Nephron progenitor cell (in vitro differentiated cells): Measurements from ENCODE around the gene FAIM2.

Experiments used
- DNase-seq: peaks from one replicate; pipeline ENCODE4 v3.0.0; 2021
- H3K27ac Mint-ChIP-seq: 2 replicates; pipeline ENCODE4 v1.8.0; 2021; ENCODE audit warnings: mild to moderate bottlenecking, moderate library complexity, mixed read lengths
- H3K27me3 Mint-ChIP-seq: 2 replicates; pipeline ENCODE4 v1.8.0; 2021; ENCODE audit warnings: mild to moderate bottlenecking, low read depth, mixed read lengths; ENCODE audit not compliant: poor library complexity
- H3K36me3 Mint-ChIP-seq: 2 replicates; pipeline ENCODE4 v1.8.0; 2021; ENCODE audit warnings: low read depth, mixed read lengths
- H3K4me1 Mint-ChIP-seq: 2 replicates; pipeline ENCODE4 v1.8.0; 2021; ENCODE audit warnings: mixed read lengths
- H3K4me3 Mint-ChIP-seq: 2 replicates; pipeline ENCODE4 v1.8.0; 2021; ENCODE audit warnings: mild to moderate bottlenecking, moderate library complexity, mixed read lengths
- H3K9me3 Mint-ChIP-seq: 2 replicates; pipeline ENCODE4 v1.8.0; 2021; ENCODE audit warnings: mild to moderate bottlenecking, moderate library complexity, mixed read lengths
- CTCF ChIP-seq: fragments of 200-600 bp; sonication (generic); IDR thresholded peaks from 2 replicates; pipeline ENCODE4 v1.5.0; 2021; ENCODE audit warnings: antibody characterized with exemption

FAIM2 gene

GRCh38 chr12:49871263-49871561, 32.5 kb downstream of the FAIM2 start:
- DNase-seq = no peak
- no peak for TF ChIP-seq CTCF
- no peak overlapping the region for H3K27ac Mint-ChIP-seq

GRCh38 chr12:49870501-49871262, 33.0 kb downstream of the FAIM2 start:
- no peak overlapping the region for H3K4me3 Mint-ChIP-seq
- H3K36me3 Mint-ChIP-seq = no peaks in the 10 kb centered on the region
- TF ChIP-seq CTCF = no peak
- no peak overlapping the region for H3K27ac Mint-ChIP-seq
- peaks cover 53% of the 10 kb centered on the region for H3K4me1 Mint-ChIP-seq
- peaks cover 11% of the 10 kb centered on the region for H3K27me3 Mint-ChIP-seq
- DNase-seq = no peak
- H3K9me3 Mint-ChIP-seq = no peaks in the 10 kb centered on the region

More at GRCh38 chr12:49871263-49871561, 32.5 kb downstream of the FAIM2 start:
- H3K36me3 Mint-ChIP-seq = no peaks in the 10 kb centered on the region
- peaks cover 8% of the 10 kb centered on the region for H3K27me3 Mint-ChIP-seq
- no peaks in the 10 kb centered on the region for H3K9me3 Mint-ChIP-seq
- peaks cover 53% of the 10 kb centered on the region for H3K4me1 Mint-ChIP-seq
- H3K4me3 Mint-ChIP-seq = no peak overlapping the region

DNA sequence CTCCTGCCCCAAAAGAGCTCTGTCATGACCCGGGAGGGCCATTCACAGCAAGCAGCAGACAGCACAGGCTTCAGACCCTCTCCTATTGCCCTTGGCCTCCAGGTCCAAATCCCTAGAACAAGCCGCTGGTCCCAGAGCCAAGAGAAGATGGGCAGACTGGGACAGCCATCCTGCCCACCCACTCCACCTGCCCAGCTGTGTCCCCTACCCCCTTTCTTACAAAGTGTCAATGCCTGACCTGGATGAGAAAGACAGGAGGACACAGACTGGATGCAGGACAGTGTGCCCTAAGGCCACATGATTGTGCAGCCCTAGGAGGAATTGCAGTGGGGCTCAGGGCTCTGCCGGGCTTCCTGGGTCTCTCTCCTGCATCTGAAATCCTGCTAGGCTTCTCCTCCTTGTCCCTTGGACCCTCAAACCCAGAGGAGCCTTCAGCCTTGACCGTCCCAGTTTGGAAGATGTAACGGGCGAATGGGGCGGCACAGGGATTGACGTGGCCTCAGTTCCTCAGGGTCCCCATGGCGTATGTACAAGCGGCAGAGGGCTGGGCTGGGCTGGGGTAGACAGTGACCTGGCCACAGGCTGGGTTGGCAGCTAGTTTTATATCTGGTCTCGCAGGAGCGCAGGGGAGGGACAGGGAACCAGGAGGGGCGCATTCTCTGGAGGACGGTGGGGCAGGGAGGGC, 33.7 kb downstream of the FAIM2 start:
- no peak for DNase-seq
- no peak overlapping the region for H3K27ac Mint-ChIP-seq
- H3K36me3 Mint-ChIP-seq = no peaks in the 10 kb centered on the region
- peaks cover 12% of the 10 kb centered on the region for H3K27me3 Mint-ChIP-seq
- peaks cover 54% of the 10 kb centered on the region for H3K4me1 Mint-ChIP-seq
- no peaks in the 10 kb centered on the region for H3K9me3 Mint-ChIP-seq
- no peak overlapping the region for H3K4me3 Mint-ChIP-seq
- no peak for TF ChIP-seq CTCF

DNA sequence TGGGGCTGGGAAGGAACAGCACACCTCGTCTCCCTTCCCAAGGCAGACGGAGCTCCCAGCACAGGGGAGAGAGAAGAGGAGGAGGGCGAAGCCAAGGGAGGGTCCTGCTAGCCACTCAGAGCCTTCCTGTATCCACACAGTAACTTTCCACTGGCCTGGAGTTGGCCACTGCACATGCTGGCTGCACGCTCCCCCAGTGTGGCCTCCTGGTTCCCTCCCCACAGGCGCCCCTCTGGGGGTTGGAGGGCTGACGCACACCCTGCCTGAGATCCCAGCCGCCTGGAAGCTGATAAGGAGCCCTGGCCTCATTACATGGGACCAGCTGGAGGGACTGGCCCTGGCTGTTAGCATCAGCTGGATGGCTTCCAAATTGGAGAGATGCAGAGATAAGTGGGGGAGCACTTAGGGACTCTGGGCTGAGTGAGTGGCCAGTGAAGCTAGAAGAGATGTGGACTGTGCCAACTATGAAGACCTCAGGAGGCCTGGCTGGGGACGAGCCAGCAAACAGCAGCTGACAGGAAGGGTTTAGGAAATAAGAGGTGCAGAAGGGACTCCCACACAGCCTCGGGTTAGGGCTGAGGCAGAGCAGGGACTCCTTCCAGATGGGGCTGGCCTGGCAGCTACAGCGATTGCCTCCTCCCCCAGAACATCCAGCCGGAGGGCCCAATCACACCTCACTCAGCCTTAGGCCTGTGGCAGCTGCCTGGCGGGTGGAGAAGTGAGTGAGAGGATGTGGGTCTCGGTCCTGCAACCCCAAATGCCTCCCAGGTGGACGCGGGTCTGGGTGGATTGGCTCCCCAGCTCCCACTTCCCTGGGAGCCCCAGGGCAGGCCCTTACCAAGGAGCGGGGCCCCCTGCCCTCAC, 34.5 kb downstream of the FAIM2 start:
- H3K9me3 Mint-ChIP-seq = no peaks in the 10 kb centered on the region
- TF ChIP-seq CTCF = no peak
- peaks cover 54% of the 10 kb centered on the region for H3K4me1 Mint-ChIP-seq
- H3K27ac Mint-ChIP-seq = peak overlapping the region; percentile 86
- peaks cover 19% of the 10 kb centered on the region for H3K27me3 Mint-ChIP-seq
- no peak overlapping the region for H3K4me3 Mint-ChIP-seq
- H3K36me3 Mint-ChIP-seq = no peaks in the 10 kb centered on the region
- DNase-seq = no peak

DNA sequence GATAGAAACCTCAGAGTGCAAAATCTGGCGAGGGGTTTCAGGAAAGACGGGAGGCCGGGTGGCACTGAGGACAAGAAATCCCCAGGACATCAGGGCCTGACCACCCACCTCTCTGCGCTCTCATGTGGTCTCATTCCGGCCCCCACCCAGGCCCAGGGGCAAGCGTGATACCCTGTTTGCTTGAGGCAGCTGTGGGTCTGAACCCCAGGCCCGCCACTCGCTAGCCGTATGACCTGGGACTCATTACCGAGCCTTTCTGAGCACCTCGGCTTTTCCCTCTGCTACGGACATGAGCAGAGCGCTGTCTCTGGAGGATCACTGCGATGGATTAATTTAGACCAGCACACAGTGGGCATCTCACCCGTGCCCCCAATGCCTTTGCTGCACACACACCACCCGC, 35.3 kb downstream of the FAIM2 start:
- Mint-ChIP-seq H3K27me3 (peaks cover 22% of the 10 kb centered on the region), H3K9me3 (no peaks in the 10 kb centered on the region), H3K4me1 (peaks cover 56% of the 10 kb centered on the region), H3K36me3 (no peaks in the 10 kb centered on the region), H3K4me3 (no peak overlapping the region), H3K27ac (no peak overlapping the region)
- TF ChIP-seq CTCF = no peak
- DNase-seq = no peak
